Adrenal gland (tissue), 5 donors: Measurements from ENCODE around the gene ANK3.

Source experiments
- POLR2A ChIP-seq, 2 donors: fragments of 450-650 bp; IDR thresholded peaks; one replicate each; pipeline ENCODE4 v1.6.1; 2017; ENCODE audit warnings: antibody characterized with exemption in 2 of 2, mild to moderate bottlenecking in 2 of 2, moderate library complexity in 1 of 2
- TF ChIP-seq, protein P1 (sequence below), 6 experiments: fragments of 450-650 bp in 4 of 6; fragments of 200-600 bp in 2 of 6; sonication (generic) in 1 of 6; IDR thresholded peaks; 1 replicate in 5 of 6; 2 replicates in 1 of 6; pipeline versions ENCODE4 v1.5.1 to v1.8.0; 2016 to 2021; ENCODE audit warnings: antibody characterized with exemption in 6 of 6, mild to moderate bottlenecking in 2 of 6, moderate library complexity in 1 of 6
- donor health status: DM: no; HTN: no; CAD: no.

DNA sequence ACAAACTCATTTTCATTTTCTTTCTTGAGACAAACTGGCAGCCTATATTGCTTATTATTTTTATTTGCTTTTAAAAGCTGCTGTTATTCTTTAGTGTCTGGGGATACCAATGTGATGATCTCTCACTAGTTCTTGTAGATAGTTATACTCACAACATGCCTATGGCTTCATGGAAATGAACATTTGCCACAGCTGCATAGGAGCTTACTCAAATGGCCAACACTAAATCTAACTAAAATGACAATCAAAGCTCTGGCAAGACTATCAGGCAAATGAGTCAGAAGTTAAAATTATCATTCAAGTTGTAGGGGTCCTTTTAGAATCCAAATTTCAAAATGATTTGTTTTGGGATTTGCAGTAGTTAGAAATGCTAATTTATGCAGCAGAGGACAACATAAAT is 225.9 kb downstream of the ANK3 start:
- TF ChIP-seq, protein P1, sequence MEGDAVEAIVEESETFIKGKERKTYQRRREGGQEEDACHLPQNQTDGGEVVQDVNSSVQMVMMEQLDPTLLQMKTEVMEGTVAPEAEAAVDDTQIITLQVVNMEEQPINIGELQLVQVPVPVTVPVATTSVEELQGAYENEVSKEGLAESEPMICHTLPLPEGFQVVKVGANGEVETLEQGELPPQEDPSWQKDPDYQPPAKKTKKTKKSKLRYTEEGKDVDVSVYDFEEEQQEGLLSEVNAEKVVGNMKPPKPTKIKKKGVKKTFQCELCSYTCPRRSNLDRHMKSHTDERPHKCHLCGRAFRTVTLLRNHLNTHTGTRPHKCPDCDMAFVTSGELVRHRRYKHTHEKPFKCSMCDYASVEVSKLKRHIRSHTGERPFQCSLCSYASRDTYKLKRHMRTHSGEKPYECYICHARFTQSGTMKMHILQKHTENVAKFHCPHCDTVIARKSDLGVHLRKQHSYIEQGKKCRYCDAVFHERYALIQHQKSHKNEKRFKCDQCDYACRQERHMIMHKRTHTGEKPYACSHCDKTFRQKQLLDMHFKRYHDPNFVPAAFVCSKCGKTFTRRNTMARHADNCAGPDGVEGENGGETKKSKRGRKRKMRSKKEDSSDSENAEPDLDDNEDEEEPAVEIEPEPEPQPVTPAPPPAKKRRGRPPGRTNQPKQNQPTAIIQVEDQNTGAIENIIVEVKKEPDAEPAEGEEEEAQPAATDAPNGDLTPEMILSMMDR (IDR thresholded peaks at IDR 0.05): no peak
- no peak for TF ChIP-seq POLR2A (IDR thresholded peaks at IDR 0.05)
